Measurements from ENCODE around the gene IRAK4. TPM values are rescaled to one million over a fixed set of nuclear protein-coding genes. Genes with fewer than 3 reads are reported as not detected.

Gene IRAK4
- 10 to 100 TPM in 3 of 4 donors, 1 to 10 TPM in 1; 6.1 to 30.6 (median 26.4) TPM for total RNA-seq

DNA sequence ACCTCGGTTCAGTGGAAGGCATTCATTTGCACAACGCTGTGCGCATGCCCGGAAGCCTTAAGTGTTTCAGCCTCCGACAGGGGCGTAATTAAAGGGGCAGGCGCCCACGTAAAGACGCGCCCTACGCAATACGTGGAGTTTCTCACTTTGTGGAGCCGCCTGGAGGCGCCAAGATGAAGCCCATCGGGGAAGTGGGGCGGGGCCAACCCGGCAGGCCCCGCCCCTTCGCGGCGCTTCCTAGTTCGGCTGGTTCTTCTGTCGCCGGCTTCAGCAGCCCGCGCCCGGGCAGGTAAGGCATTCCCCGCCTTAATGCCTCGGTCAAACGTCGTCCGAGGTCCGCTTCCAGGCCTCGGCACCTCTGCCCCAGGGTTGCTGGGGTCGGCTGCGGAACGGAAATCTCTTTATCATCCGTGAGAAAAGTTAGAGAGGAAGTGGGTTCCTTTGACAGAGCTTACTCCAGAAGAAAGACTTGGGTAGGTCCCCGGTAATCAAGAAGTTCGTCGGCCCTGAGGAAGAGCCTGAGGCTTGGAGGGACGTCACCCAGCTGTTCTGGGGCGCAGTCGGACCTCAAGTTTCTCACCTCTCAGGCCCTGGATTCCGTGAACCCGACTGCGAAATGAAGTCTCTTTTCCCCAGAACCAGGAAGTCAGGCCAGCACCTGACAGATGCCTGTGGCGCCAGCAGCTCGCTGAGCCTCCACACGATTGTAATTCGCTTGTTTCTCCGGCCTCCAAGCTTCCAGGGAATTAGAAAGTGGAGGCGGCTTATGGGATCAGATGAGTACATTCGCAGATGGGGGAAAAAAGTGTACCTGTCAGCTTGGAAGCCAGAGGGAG is at the start of gene IRAK4, which contains the start of gene PUS7L:
TSS of gene IRAK4 (plus strand) at position 224 of the 836 bp plus-strand sequence. CDS start 9,161 bp downstream, outside the sequence.
TSS of gene PUS7L (minus strand) at position 63 of the 836 bp plus-strand sequence. CDS start 3,545 bp downstream, outside the sequence.
- Histone ChIP-seq H3K4me1 (no peaks in the 10 kb centered on the region), H3K27ac (peak within 1 kb of the TSS; percentile 80 to 87), H3K36me3 (no peaks in the 10 kb centered on the region), H3K9me3 (no peaks in the 10 kb centered on the region), H3K4me3 (peak within 1 kb of the TSS; percentile 85 to 98), H3K27me3 (no peaks in the 10 kb centered on the region)
- peak; percentile 35 to 57 for TF ChIP-seq POLR2A (IDR thresholded peaks at IDR 0.05)
- TF ChIP-seq, protein P1, sequence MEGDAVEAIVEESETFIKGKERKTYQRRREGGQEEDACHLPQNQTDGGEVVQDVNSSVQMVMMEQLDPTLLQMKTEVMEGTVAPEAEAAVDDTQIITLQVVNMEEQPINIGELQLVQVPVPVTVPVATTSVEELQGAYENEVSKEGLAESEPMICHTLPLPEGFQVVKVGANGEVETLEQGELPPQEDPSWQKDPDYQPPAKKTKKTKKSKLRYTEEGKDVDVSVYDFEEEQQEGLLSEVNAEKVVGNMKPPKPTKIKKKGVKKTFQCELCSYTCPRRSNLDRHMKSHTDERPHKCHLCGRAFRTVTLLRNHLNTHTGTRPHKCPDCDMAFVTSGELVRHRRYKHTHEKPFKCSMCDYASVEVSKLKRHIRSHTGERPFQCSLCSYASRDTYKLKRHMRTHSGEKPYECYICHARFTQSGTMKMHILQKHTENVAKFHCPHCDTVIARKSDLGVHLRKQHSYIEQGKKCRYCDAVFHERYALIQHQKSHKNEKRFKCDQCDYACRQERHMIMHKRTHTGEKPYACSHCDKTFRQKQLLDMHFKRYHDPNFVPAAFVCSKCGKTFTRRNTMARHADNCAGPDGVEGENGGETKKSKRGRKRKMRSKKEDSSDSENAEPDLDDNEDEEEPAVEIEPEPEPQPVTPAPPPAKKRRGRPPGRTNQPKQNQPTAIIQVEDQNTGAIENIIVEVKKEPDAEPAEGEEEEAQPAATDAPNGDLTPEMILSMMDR (IDR thresholded peaks at IDR 0.05): peak; percentile 19 to 65 (median 61)
- intact Hi-C loops (cut with DNase I; ENCODE audit: low total_unique reads): no loop called here
- peak; percentile 95 for DNase-seq

DNA sequence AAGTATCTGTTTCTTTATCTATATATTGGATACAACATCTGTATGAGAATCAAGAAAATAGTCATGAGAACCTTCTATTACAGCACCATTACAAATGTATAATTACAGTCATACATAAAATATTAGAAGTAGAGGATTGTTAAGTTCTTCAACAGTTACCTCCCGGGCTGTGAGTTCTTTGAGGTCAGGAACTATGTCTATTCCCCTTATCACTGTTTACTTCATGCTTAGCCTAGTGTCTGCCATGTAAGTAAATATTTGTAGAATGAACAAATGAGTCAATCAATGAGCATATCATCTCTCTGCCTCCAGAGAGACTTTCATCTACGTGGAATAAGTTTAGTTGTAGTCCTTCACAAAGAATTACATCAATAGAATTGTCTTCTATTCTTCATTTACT is 47.4 kb upstream of the IRAK4 start:
- intact Hi-C loops (cut with DNase I; ENCODE audit: low total_unique reads): no loop called here
- no peaks in the 10 kb centered on the region for H3K4me1 ChIP-seq
- no peaks in the 10 kb centered on the region for H3K36me3 ChIP-seq
- TF ChIP-seq, protein P1 (IDR thresholded peaks at IDR 0.05): no peak
- no peak for TF ChIP-seq POLR2A (IDR thresholded peaks at IDR 0.05)
- no peaks in the 10 kb centered on the region for H3K27me3 ChIP-seq
- no peak for DNase-seq
- no peaks in the 10 kb centered on the region for H3K9me3 ChIP-seq
- no peak overlapping the region for H3K27ac ChIP-seq
- no peak overlapping the region for H3K4me3 ChIP-seq

DNA sequence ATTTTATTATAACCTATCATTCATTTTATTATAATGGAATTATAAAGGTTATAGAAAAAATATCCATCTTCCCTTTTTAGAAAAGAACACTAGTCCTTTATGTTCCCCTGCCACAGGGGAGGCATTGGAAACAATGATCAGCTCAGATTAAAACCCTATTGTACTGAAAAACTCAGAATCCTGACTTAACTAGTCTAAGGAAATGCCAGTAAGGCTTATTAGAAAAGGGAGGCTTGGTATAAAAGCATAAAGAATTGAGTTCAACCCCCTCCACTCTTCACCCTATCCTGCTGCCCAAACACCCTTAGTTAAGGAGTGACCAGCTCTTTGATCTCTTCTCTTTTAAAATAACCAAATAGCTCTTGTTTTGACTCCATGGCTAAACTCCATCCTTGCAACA is 36.1 kb upstream of the IRAK4 start:
- TF ChIP-seq POLR2A (IDR thresholded peaks at IDR 0.05): no peak
- TF ChIP-seq, protein P1 (IDR thresholded peaks at IDR 0.05): no peak
- H3K36me3 ChIP-seq: no peaks in the 10 kb centered on the region
- intact Hi-C loops (cut with DNase I; ENCODE audit: low total_unique reads): no loop called here
- H3K27ac ChIP-seq: no peak overlapping the region
- DNase-seq: no peak
- H3K4me3 ChIP-seq: no peak overlapping the region
- H3K27me3 ChIP-seq: no peaks in the 10 kb centered on the region
- H3K4me1 ChIP-seq: no peaks in the 10 kb centered on the region
- no peaks in the 10 kb centered on the region for H3K9me3 ChIP-seq

DNA sequence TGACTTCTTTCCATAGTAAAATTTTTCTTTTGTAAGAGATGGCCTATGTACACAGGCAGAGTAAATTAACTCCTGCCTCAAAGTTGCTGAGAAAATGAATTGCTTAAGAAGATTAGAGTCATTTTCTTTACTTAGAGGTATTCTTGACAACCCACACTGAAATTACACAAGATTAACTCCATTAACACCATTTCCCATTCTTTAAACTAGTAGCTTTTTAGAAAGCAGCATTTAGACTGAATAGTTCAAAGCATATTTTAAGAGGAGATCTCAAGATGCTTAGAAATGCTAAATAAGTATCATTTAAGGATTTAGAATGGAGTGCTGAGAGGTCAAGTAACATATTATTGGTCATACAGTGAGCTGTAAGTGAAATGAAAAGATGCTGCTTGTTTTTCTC is 35.6 kb upstream of the IRAK4 start:
- Histone ChIP-seq H3K27ac (no peak overlapping the region), H3K36me3 (no peaks in the 10 kb centered on the region), H3K9me3 (no peaks in the 10 kb centered on the region), H3K4me3 (no peak overlapping the region), H3K27me3 (no peaks in the 10 kb centered on the region), H3K4me1 (no peaks in the 10 kb centered on the region)
- no peak for DNase-seq
- TF ChIP-seq POLR2A (IDR thresholded peaks at IDR 0.05): no peak
- TF ChIP-seq, protein P1 (IDR thresholded peaks at IDR 0.05): no peak
- intact Hi-C loops (cut with DNase I; ENCODE audit: low total_unique reads): no loop called here

DNA sequence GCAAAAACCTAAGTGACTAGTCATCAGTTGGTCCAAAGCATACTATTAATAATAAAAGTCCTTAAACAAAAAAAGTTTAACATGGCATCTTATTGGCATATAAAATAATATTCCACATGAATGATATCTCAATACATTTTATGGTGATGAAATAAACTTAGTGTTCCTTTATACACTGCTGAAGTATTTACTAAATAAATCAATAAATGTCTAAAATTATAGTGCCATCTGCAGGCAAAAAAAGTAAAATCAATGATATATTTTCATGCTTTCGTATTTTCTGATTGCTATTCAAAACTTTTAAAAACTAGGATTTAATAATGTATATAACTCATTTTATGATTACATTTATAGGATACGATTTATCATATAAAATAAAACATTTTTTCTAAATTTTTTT is 30.6 kb upstream of the IRAK4 start:
- intact Hi-C loops (cut with DNase I; ENCODE audit: low total_unique reads): no loop called here
- no peak for DNase-seq
- Histone ChIP-seq H3K9me3 (no peaks in the 10 kb centered on the region), H3K27ac (no peak overlapping the region), H3K27me3 (no peaks in the 10 kb centered on the region), H3K4me3 (no peak overlapping the region), H3K36me3 (no peaks in the 10 kb centered on the region), H3K4me1 (no peaks in the 10 kb centered on the region)
- TF ChIP-seq POLR2A (IDR thresholded peaks at IDR 0.05): no peak
- TF ChIP-seq, protein P1 (IDR thresholded peaks at IDR 0.05): no peak

Measured in uterus (tissue), 4 donors.